Measurements from ENCODE around the gene MIEN1. TPM values are rescaled to one million over a fixed set of nuclear protein-coding genes. Genes with fewer than 3 reads are reported as not detected.
"Not testable (repeated sequence)": the region's sequence is repeated elsewhere in the genome, so short reads cannot be mapped to it uniquely, and the experiment has no call there.

MIEN1 gene
- total RNA-seq, 1 donor from 2014 or later, result 48.5 TPM

- intact Hi-C loops (cut with DNase I), result no loop called here
- no peak for DNase-seq (ENCODE audit: low spot score)
Measured at GRCh38 chr17:39744075-39744835, 13.9 kb upstream of the MIEN1 start.

GRCh38 chr17:39742856-39743436 lies 12.6 kb upstream of the MIEN1 start:
- intact Hi-C loops (cut with DNase I), result no loop called here
- no peak for DNase-seq (ENCODE audit: low spot score)

GRCh38 chr17:39742126-39742855 lies 12.0 kb upstream of the MIEN1 start:
- DNase-seq (ENCODE audit: low spot score), result no peak
- intact Hi-C loops (cut with DNase I), result no loop called here

- intact Hi-C loops (cut with DNase I), result no loop called here
- DNase-seq (ENCODE audit: low spot score), result no peak
Measured at GRCh38 chr17:39740357-39741111, 10.2 kb upstream of the MIEN1 start.

GRCh38 chr17:39739885-39740356 lies 9.6 kb upstream of the MIEN1 start:
- intact Hi-C loops (cut with DNase I), result no loop called here
- no peak for DNase-seq (ENCODE audit: low spot score)

- intact Hi-C loops (cut with DNase I), result no loop called here
- no peak for DNase-seq (ENCODE audit: low spot score)
Measured at GRCh38 chr17:39738983-39739884, 8.9 kb upstream of the MIEN1 start.

GRCh38 chr17:39738568-39738901 lies 8.2 kb upstream of the MIEN1 start:
- DNase-seq (ENCODE audit: low spot score), result no peak
- intact Hi-C loops (cut with DNase I), result no loop called here

GRCh38 chr17:39737760-39738567 lies 7.6 kb upstream of the MIEN1 start, which contains the start of gene GRB7:
Gene GRB7 (plus strand): TSS chr17:39737938. CDS start chr17:39742302, 4,364 bp downstream.
- intact Hi-C loops (cut with DNase I), result no loop called here
- no peak for DNase-seq (ENCODE audit: low spot score)

GRCh38 chr17:39737206-39737759 lies 7.0 kb upstream of the MIEN1 start:
- intact Hi-C loops (cut with DNase I), result no loop called here
- no peak for DNase-seq (ENCODE audit: low spot score)

GRCh38 chr17:39736319-39737165 lies 6.2 kb upstream of the MIEN1 start:
- DNase-seq (ENCODE audit: low spot score), result no peak
- intact Hi-C loops (cut with DNase I), result no loop called here

- intact Hi-C loops (cut with DNase I), result no loop called here
- no peak for DNase-seq (ENCODE audit: low spot score)
Measured at GRCh38 chr17:39735882-39736281, 5.5 kb upstream of the MIEN1 start.

GRCh38 chr17:39732586-39732985 lies 2.3 kb upstream of the MIEN1 start:
- intact Hi-C loops (cut with DNase I), result loop anchor here (5.0 kb wide), 1 partner anchor 65 kb away; the partner anchor contains the start of genes PNMT and TCAP
- DNase-seq (ENCODE audit: low spot score), result no peak

GRCh38 chr17:39729280-39729851 lies 966 bp downstream of the MIEN1 start:
- intact Hi-C loops (cut with DNase I), result loop anchor here (5.0 kb wide), 1 partner anchor 92 kb away; the partner anchor contains the start of gene STARD3
- no peak for DNase-seq (ENCODE audit: low spot score)

- DNase-seq (ENCODE audit: low spot score), result no peak
- intact Hi-C loops (cut with DNase I), result loop anchor here (5.0 kb wide), 1 partner anchor 90 kb away; the partner anchor contains the start of gene STARD3
Measured at GRCh38 chr17:39727556-39727955, 2.8 kb downstream of the MIEN1 start.

GRCh38 chr17:39726617-39727016 lies 3.7 kb downstream of the MIEN1 start:
- no peak for DNase-seq (ENCODE audit: low spot score)
- intact Hi-C loops (cut with DNase I), result loop anchor here (5.0 kb wide), 1 partner anchor 89 kb away; the partner anchor contains the start of gene STARD3

GRCh38 chr17:39725923-39726322 lies 4.4 kb downstream of the MIEN1 start:
- DNase-seq (ENCODE audit: low spot score), result not testable (repeated sequence)
- intact Hi-C loops (cut with DNase I), result loop anchor here (5.0 kb wide), 1 partner anchor 89 kb away; the partner anchor contains the start of gene STARD3

Data from cardiac septum (tissue), 1 donor.